Activated CD4-positive, alpha-beta T cell treated with anti-CD3 and anti-CD28 coated beads, Interleukin-2, amount 50 U/mL, for 24 hours (primary cell): ENCODE measurements around the gene TTC17.
"Not testable (repeated sequence)": the region's sequence is repeated elsewhere in the genome, so short reads cannot be mapped to it uniquely, and the experiment has no call there.

Experiments
- DNase-seq, 2 donors: peaks; one replicate each; pipeline ENCODE4 v3.0.0-alpha.2; 2020; ENCODE audit warnings: low read depth in 1 of 2, low spot score in 1 of 2

TTC17 gene, protein sequence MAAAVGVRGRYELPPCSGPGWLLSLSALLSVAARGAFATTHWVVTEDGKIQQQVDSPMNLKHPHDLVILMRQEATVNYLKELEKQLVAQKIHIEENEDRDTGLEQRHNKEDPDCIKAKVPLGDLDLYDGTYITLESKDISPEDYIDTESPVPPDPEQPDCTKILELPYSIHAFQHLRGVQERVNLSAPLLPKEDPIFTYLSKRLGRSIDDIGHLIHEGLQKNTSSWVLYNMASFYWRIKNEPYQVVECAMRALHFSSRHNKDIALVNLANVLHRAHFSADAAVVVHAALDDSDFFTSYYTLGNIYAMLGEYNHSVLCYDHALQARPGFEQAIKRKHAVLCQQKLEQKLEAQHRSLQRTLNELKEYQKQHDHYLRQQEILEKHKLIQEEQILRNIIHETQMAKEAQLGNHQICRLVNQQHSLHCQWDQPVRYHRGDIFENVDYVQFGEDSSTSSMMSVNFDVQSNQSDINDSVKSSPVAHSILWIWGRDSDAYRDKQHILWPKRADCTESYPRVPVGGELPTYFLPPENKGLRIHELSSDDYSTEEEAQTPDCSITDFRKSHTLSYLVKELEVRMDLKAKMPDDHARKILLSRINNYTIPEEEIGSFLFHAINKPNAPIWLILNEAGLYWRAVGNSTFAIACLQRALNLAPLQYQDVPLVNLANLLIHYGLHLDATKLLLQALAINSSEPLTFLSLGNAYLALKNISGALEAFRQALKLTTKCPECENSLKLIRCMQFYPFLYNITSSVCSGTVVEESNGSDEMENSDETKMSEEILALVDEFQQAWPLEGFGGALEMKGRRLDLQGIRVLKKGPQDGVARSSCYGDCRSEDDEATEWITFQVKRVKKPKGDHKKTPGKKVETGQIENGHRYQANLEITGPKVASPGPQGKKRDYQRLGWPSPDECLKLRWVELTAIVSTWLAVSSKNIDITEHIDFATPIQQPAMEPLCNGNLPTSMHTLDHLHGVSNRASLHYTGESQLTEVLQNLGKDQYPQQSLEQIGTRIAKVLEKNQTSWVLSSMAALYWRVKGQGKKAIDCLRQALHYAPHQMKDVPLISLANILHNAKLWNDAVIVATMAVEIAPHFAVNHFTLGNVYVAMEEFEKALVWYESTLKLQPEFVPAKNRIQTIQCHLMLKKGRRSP

DNA sequence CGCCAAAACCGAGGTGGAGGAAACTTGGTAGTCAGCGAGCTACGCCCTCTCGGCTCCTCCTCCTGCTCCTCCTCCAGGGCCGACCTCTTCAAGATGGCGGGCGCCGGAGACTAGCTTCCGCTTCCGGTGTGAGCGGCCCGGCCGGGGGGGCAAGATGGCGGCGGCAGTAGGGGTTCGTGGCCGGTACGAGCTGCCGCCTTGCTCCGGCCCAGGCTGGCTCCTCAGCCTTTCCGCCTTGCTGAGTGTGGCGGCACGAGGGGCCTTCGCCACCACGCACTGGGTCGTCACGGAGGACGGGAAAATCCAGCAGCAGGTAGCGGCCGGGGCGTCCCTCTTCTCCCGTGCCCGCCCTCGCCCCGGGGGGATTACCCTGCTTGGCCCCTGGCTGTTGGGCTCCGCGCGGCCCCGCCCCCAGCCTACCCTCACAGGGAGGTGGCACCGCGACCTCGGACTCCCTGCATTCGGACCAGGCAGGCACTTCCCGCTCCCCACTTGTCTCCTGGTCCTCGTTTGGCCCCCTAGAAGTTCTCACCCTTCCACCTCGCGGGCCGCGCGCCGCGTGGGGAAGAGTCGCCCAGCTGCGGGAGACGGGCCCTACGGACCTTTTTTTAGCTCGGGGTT is at the start of gene TTC17:
TTC17 (plus strand) TSS at position 120 of the 621 bp plus-strand sequence; CDS start at position 155, 35 bp downstream.
- DNase-seq, result peak; percentile 87 to 91

DNA sequence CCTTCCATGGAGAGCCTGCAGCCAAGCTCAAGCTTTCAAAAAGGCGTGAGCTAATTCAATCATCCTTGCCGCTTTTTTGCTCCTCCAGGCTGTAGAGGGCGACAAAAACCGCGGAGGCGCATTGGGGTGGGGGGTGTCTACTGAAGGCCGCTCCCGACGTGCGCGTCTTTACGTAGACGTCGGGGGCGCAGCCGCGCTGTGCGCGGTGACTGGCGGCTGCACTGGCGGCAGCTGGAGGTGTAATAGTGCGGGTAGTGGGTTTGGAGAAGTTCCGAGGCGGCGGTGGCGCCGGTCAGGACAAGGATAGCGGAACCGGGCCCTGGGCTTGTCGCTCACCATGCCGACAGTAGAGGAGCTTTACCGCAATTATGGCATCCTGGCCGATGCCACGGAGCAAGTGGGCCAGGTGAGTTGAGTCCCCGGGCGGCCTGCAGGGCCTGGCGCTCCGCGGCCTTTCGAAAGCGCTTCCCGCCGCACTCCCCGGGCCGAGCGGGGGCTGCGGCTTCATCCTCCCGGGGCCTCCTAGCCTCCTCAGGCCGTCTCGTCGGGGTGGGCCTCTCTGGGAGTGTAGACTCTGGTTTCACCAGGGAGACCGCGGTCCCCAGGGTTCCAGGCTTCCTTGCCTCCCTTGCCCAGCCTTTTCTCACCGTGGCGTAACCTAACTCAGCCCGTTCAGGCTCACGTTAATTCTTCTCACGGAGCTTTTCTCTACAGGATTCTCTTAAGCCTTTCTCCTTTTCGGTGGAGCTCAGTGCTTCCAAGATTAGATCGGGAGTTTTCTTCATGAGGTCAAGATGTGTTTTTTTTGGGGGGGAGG is 46.7 kb upstream of the TTC17 start, which contains the start of gene API5:
API5 (plus strand) TSS at position 206 of the 817 bp plus-strand sequence; CDS start at position 338, 132 bp downstream.
- peak; percentile 85 to 92 for DNase-seq

- DNase-seq, result no peak
Observed at GRCh38 chr11:43315966-43316365, 42.8 kb upstream of the TTC17 start.

DNA sequence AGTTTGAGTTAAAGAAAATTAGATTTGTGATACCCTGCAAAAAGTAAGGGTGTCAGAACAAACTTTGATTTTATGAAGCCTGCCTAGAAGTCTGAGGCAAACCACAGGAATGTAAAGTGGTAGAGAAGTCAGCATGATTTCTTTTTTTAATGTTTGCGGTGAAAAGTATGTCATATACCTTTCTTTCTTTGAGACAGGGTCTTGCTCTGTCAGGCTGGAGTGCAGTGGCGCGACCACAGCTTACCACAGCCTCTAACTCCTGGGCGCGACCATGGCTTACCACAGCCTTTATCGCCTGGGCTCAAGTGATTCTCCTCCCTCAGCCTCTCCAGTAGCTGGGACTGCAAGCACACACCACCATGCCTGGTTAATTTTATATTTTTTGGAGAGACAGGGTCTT is 42.3 kb upstream of the TTC17 start:
- DNase-seq, result no peak

DNA sequence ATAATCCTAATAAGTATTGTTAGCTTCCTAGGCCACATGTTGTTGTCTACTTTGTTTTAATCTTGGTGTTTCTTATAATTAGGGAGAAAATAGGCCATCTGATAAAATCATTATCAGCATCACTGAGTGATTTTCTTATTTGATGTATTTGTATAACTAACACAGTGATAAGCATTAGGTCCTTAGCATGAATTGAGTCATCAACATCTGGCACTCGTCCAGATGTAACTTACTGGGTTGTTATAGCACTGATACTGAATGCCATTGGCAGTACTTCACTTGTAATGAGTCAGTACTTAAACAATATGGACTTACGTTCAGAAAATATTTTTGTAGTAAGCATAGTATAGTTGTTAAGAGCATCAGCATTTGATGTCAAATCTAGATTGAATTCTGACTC is 30.7 kb upstream of the TTC17 start:
- no peak for DNase-seq

GRCh38 chr11:43328482-43328881 is 30.2 kb upstream of the TTC17 start:
- DNase-seq, result no peak

- DNase-seq, result no peak
Observed at GRCh38 chr11:43341159-43341558, 17.6 kb upstream of the TTC17 start.

- not testable (repeated sequence) for DNase-seq
Observed at GRCh38 chr11:43351426-43351825, 7.3 kb upstream of the TTC17 start.

GRCh38 chr11:43354311-43354710 is 4.4 kb upstream of the TTC17 start:
- no peak for DNase-seq

- no peak for DNase-seq
Observed at GRCh38 chr11:43356336-43356735, 2.4 kb upstream of the TTC17 start.

- no peak for DNase-seq
Observed at GRCh38 chr11:43358279-43358800, 380 bp upstream of the TTC17 start.

DNA sequence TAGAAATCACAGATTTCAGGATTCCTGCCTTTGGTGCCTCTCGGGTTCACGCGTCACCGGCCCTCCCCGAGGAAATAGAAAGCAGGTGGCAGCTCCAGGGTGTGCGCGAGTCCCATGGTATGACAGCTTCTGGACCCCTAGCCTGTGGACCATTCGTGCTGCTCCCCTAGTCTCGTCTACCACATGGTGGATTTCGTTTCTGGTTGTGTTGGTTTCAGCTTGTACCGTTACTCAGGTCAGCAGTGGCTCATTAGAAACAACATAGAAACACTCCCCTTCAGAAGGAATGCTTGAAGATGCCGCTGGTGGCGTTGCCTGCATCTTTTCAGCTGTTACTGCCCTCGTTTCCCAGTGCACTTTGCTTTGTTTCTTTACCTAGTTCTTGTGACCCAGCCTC is 700 bp downstream of the TTC17 start:
- peak in 1 of 2 donors; percentile 23 for DNase-seq

DNA sequence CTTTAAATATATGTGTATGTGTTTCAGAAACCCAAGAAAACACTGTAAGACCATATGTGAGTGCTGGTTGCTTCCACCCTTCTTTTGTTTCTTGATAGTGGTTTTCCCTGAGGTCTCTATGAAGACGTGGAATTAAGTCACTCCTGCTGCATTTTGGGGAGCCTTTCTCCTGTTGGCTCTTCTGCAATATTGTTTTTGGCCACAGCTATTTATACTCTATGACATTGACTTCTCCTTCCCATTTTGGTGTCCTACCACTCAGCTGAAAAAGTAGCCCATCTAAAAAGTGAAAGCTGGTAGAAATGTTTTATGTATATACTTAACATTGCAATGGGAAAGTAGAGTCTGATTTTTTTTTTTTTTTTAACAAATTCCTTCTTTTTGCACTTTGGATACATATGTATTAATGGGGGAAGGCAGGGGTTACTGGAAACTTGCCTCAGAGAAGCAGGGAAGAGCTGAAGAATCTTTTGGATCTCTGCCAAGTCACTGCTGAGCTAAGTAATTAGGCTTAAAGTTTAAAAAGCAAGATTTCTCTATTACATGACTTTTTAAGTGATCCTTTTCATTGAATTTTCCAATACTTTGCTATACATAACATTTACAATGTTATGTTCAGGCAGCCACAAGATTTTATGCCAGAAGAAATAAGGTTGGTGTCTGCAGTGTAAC is 1.8 kb downstream of the TTC17 start:
- DNase-seq, result no peak

DNA sequence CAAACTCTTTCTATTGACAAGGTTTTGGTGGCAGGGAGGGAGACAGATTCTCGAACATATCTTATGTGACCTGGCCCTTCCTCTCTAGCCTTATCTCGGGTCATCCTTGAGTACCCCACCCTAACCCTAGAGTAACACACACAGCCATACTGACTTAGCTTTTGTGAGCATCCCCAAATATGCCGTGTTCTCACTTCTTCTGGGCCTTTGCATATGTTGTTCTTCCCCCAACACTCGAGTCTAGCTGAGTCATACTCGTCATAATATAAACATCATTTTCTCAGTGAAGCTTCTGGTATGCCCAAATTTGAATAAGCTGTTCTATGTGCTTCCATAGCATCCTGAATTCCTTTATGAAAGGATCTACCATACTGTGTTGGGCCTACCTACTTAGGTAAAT is 8.0 kb downstream of the TTC17 start:
- no peak for DNase-seq

DNA sequence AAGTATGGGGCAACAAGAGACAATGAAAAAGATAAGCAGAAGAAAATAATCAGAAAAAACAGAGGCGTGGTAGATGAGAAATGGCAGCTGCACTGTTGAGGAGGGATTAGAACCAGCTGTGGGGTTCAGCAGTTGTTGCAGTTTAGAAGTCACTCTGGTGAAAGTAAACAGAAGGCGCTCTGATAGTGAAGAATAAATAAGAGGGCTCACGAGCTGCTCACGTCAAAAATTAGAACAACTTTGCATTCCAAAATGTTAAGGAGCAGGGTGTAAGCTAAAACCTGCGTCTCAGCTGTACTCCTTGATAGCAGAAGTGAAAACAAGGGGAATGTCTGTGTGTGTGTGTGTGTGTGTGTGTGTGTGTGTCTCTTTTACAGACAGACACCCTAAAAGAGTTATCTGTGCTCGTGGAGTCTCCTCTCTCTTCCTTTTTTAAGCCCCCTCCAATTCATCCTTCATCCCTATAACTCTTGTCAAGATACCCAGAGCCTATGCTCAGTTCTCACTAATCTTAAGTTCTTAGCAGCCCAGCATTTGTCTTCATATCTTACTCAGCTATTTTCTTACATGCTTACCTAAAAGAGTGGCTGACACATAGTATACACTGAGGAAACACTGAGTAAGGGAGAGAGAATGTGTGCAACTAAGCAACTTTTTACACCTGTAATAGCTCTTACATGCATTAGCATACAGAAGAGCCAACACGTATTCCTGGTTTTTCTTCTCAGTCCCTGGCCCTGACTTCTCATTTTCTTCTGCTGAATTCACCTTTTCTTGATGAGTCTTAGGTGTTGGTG is 8.9 kb downstream of the TTC17 start:
- DNase-seq, result no peak

DNA sequence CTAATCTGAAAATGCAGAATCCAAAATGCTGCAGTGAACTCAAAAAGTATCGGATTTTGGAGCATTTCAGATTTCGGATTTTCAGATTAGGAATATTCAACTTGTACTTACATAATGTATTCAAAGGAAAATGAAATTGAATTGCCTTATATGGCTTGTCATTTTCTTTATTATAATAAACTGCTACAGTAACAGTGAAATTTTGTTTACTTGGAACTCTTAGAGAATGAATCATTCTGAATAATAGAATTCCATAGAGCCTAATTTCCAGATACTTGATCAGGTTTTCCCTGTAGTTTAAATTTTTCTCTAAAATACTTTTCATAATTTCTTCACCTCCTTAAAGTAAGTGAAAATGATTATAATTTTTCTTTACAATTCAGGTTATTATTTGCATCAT is 17.3 kb downstream of the TTC17 start:
- DNase-seq, result no peak

- no peak for DNase-seq
Observed at GRCh38 chr11:43376594-43376993, 17.9 kb downstream of the TTC17 start.

- DNase-seq, result no peak
Observed at GRCh38 chr11:43377389-43377788, 18.7 kb downstream of the TTC17 start.

GRCh38 chr11:43378897-43379296 is 20.2 kb downstream of the TTC17 start:
- DNase-seq, result no peak
